OCI-LY1 (cell line): ENCODE data around the gene TUBB3.

ENCODE experiments used
- H2AFZ ChIP-seq: fragments of 200-600 bp; sonication (generic), shearing (Covaris generic); 2 replicates; pipeline ENCODE4 v1.6.0; 2014; ENCODE audit warnings: antibody characterized with exemption, mild to moderate bottlenecking, low read length
- H3F3A ChIP-seq: fragments of 200-600 bp; sonication (generic), shearing (Covaris generic); 2 replicates; pipeline ENCODE4 v1.6.0; 2014; ENCODE audit warnings: mild to moderate bottlenecking, antibody characterized with exemption, low read length, moderate library complexity; ENCODE audit not compliant: insufficient read depth
- H3K27ac ChIP-seq: fragments of 200-600 bp; sonication (generic); 2 replicates; pipeline ENCODE4 v1.5.1; 2014; ENCODE audit warnings: low read length, mixed run types, mild to moderate bottlenecking, low read depth; ENCODE audit not compliant: poor library complexity, severe bottlenecking
- H3K27me3 ChIP-seq: fragments of 200-600 bp; sonication (generic); 2 replicates; pipeline ENCODE4 v1.6.0; 2014; ENCODE audit warnings: antibody characterized with exemption, mild to moderate bottlenecking, low read length, moderate library complexity; ENCODE audit not compliant: insufficient read depth
- H3K36me3 ChIP-seq: fragments of 200-600 bp; sonication (generic); 2 replicates; pipeline ENCODE4 v1.6.1; 2014; ENCODE audit warnings: mild to moderate bottlenecking, antibody characterized with exemption, low read length, moderate library complexity, mixed read lengths; ENCODE audit not compliant: insufficient read depth
- H3K4me1 ChIP-seq: fragments of 200-600 bp; sonication (generic); 2 replicates; pipeline ENCODE4 v1.5.1; 2014; ENCODE audit warnings: mild to moderate bottlenecking, low read length, moderate library complexity; ENCODE audit not compliant: insufficient read depth, severe bottlenecking
- H3K4me2 ChIP-seq: fragments of 200-600 bp; sonication (generic), shearing (Covaris generic); 2 replicates; pipeline ENCODE4 v1.6.1; 2014; ENCODE audit warnings: low read length
- H3K4me3 ChIP-seq: fragments of 200-600 bp; sonication (generic); 2 replicates; pipeline ENCODE4 v1.5.1; 2014; ENCODE audit warnings: low read length, low read depth, mild to moderate bottlenecking, mixed read lengths; ENCODE audit not compliant: poor library complexity, severe bottlenecking
- H3K79me2 ChIP-seq: fragments of 200-600 bp; shearing (Covaris generic); 2 replicates; pipeline ENCODE4 v1.6.1; 2016; ENCODE audit warnings: mixed run types, low read length, mixed read lengths; ENCODE audit not compliant: insufficient read depth
- H3K9ac ChIP-seq: fragments of 200-600 bp; sonication (generic), shearing (Covaris generic); 2 replicates; pipeline ENCODE4 v1.6.1; 2014; ENCODE audit warnings: mild to moderate bottlenecking, low read length, mixed read lengths
- H3K9me2 ChIP-seq: fragments of 200-600 bp; sonication (generic), shearing (Covaris generic); 2 replicates; pipeline ENCODE4 v1.6.1; 2014; ENCODE audit warnings: low read depth, mild to moderate bottlenecking, low read length, mixed read lengths
- H3K9me3 ChIP-seq: fragments of 200-600 bp; shearing (Covaris generic); 2 replicates; pipeline ENCODE4 v1.6.1; 2014; ENCODE audit warnings: low read length, mixed read lengths
- H4K20me1 ChIP-seq: fragments of 200-600 bp; sonication (generic), shearing (Covaris generic); 2 replicates; pipeline ENCODE4 v1.6.0; 2016; ENCODE audit warnings: mild to moderate bottlenecking, low read length; ENCODE audit not compliant: insufficient read depth
- CTCF ChIP-seq: fragments of 200-600 bp; sonication (generic), shearing (Covaris generic); IDR thresholded peaks from 2 replicates; pipeline ENCODE4 v1.5.1; 2017; ENCODE audit warnings: mild to moderate bottlenecking, antibody characterized with exemption, low read length, moderate library complexity, mixed read lengths
- EZH2 ChIP-seq: fragments of 200-600 bp; sonication (generic), shearing (Covaris generic); IDR thresholded peaks from 2 replicates; pipeline ENCODE4 v1.8.0; 2017; ENCODE audit warnings: borderline replicate concordance, mixed run types, mild to moderate bottlenecking, antibody characterized with exemption, low read length, moderate library complexity, mixed read lengths

The TUBB3 gene

GRCh38 chr16:89982318-89982717, 59.2 kb downstream of the TUBB3 start:
- H3K27ac ChIP-seq = no peak overlapping the region
- H2AFZ ChIP-seq = no peak overlapping the region
- H3K9ac ChIP-seq = no peak overlapping the region
- H4K20me1 ChIP-seq = no peaks in the 10 kb centered on the region
- peaks cover 88% of the 10 kb centered on the region for H3K36me3 ChIP-seq
- no peaks in the 10 kb centered on the region for H3K4me1 ChIP-seq
- H3F3A ChIP-seq = no peaks in the 10 kb centered on the region
- TF ChIP-seq EZH2 (no peak), CTCF (no peak)
- H3K4me3 ChIP-seq = no peak overlapping the region
- no peaks in the 10 kb centered on the region for H3K9me3 ChIP-seq
- peaks cover 2% of the 10 kb centered on the region; the same call in 1 of the 2 replicates for H3K79me2 ChIP-seq
- no peaks in the 10 kb centered on the region for H3K27me3 ChIP-seq
- H3K9me2 ChIP-seq = no peaks in the 10 kb centered on the region
- H3K4me2 ChIP-seq = no peak overlapping the region

DNA sequence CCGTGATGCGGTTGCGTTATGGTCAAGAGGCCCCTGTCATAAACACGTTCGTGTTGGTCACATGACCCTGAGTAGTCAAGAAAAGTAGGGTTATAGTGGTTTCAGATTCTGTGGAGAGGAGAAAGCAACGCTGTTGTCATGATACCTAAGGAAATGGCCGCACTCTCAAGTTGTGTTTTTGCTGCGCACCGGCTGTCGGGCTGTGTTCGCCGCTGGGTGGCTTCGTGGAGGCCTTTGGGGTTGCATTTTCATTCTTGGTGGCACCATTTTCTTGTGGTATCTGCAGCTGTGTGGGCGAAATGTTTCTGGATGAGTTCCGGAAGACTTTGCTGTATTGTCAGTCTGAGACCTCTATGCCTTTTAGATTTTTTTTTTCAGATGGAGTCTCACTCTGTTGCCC, 60.4 kb downstream of the TUBB3 start:
- Histone ChIP-seq H3F3A (no peaks in the 10 kb centered on the region), H3K9me3 (no peaks in the 10 kb centered on the region), H2AFZ (no peak overlapping the region), H3K9ac (no peak overlapping the region), H3K27ac (no peak overlapping the region), H3K4me2 (no peak overlapping the region), H3K79me2 (no peaks in the 10 kb centered on the region), H3K36me3 (peaks cover 85% of the 10 kb centered on the region), H3K27me3 (no peaks in the 10 kb centered on the region), H3K4me1 (no peaks in the 10 kb centered on the region), H4K20me1 (no peaks in the 10 kb centered on the region), H3K4me3 (no peak overlapping the region), H3K9me2 (no peaks in the 10 kb centered on the region)
- TF ChIP-seq CTCF (no peak), EZH2 (no peak)

- TF ChIP-seq CTCF (no peak), EZH2 (no peak)
- no peaks in the 10 kb centered on the region for H3K9me3 ChIP-seq
- H2AFZ ChIP-seq = no peak overlapping the region
- H4K20me1 ChIP-seq = no peaks in the 10 kb centered on the region
- H3K79me2 ChIP-seq = no peaks in the 10 kb centered on the region
- H3K4me2 ChIP-seq = no peak overlapping the region
- H3K9ac ChIP-seq = no peak overlapping the region
- H3F3A ChIP-seq = no peaks in the 10 kb centered on the region
- no peak overlapping the region for H3K27ac ChIP-seq
- no peak overlapping the region for H3K4me3 ChIP-seq
- no peaks in the 10 kb centered on the region for H3K27me3 ChIP-seq
- peaks cover 86% of the 10 kb centered on the region for H3K36me3 ChIP-seq
- no peaks in the 10 kb centered on the region for H3K9me2 ChIP-seq
- no peaks in the 10 kb centered on the region for H3K4me1 ChIP-seq
Observed at GRCh38 chr16:89984216-89984615, 61.1 kb downstream of the TUBB3 start.
